ENCODE measurements around the gene TRMT1L. TPM values are rescaled to one million over a fixed set of nuclear protein-coding genes. Genes with fewer than 3 reads are reported as not detected.

The TRMT1L gene
- total and polyA plus RNA-seq, 4 donors = 14.1 to 21.8 (median 18.1) TPM

GRCh38 chr1:185132534-185132933 is 24.2 kb downstream of the TRMT1L start:
- Histone ChIP-seq H3K4me1 (ENCODE audit: control insufficient read depth, insufficient read depth, low read length) (no peaks in the 10 kb centered on the region), H3K27ac (ENCODE audit: low read depth, low read length) (no peak overlapping the region), H3K9me3 (ENCODE audit: control insufficient read depth, insufficient read depth, low read length) (peaks cover 4% of the 10 kb centered on the region), H3K4me3 (ENCODE audit: low read depth, low read length) (no peak overlapping the region), H3K36me3 (ENCODE audit: control insufficient read depth, insufficient read depth, low read length) (peaks cover 28% of the 10 kb centered on the region), H3K27me3 (ENCODE audit: control insufficient read depth, insufficient read depth, low read length) (no peaks in the 10 kb centered on the region)
- no peak for DNase-seq (ENCODE audit: low read depth in 4 of 6, low spot score in 6 of 6)
- no CpG with 5 or more reads among the region's 1 CpG for WGBS (ENCODE audit: insufficient coverage)

- Histone ChIP-seq H3K36me3 (ENCODE audit: control insufficient read depth, insufficient read depth, low read length) (peaks cover 33% of the 10 kb centered on the region), H3K27me3 (ENCODE audit: control insufficient read depth, insufficient read depth, low read length) (no peaks in the 10 kb centered on the region), H3K9me3 (ENCODE audit: control insufficient read depth, insufficient read depth, low read length) (peaks cover 4% of the 10 kb centered on the region), H3K27ac (ENCODE audit: low read depth, low read length) (no peak overlapping the region), H3K4me3 (ENCODE audit: low read depth, low read length) (no peak overlapping the region), H3K4me1 (ENCODE audit: control insufficient read depth, insufficient read depth, low read length) (no peaks in the 10 kb centered on the region)
- DNase-seq (ENCODE audit: low read depth in 4 of 6, low spot score in 6 of 6) = no peak
- no CpG with 5 or more reads among the region's 2 CpGs for WGBS (ENCODE audit: insufficient coverage)
Measured at GRCh38 chr1:185129708-185130107, 27.0 kb downstream of the TRMT1L start.

GRCh38 chr1:185112356-185112755 is 44.4 kb downstream of the TRMT1L start:
- Histone ChIP-seq H3K4me3 (ENCODE audit: low read depth, low read length) (no peak overlapping the region), H3K9me3 (ENCODE audit: control insufficient read depth, insufficient read depth, low read length) (peaks cover 9% of the 10 kb centered on the region), H3K4me1 (ENCODE audit: control insufficient read depth, insufficient read depth, low read length) (no peaks in the 10 kb centered on the region), H3K27me3 (ENCODE audit: control insufficient read depth, insufficient read depth, low read length) (no peaks in the 10 kb centered on the region), H3K27ac (ENCODE audit: low read depth, low read length) (no peak overlapping the region), H3K36me3 (ENCODE audit: control insufficient read depth, insufficient read depth, low read length) (peaks cover 2% of the 10 kb centered on the region)
- 80% methylated on average over 1 of the region's 2 CpGs for WGBS (ENCODE audit: insufficient coverage)
- no peak for DNase-seq (ENCODE audit: low read depth in 4 of 6, low spot score in 6 of 6)

- Histone ChIP-seq H3K4me3 (ENCODE audit: low read depth, low read length) (no peak overlapping the region), H3K27ac (ENCODE audit: low read depth, low read length) (no peak overlapping the region), H3K4me1 (ENCODE audit: control insufficient read depth, insufficient read depth, low read length) (no peaks in the 10 kb centered on the region), H3K36me3 (ENCODE audit: control insufficient read depth, insufficient read depth, low read length) (peaks cover 2% of the 10 kb centered on the region), H3K27me3 (ENCODE audit: control insufficient read depth, insufficient read depth, low read length) (no peaks in the 10 kb centered on the region), H3K9me3 (ENCODE audit: control insufficient read depth, insufficient read depth, low read length) (peaks cover 9% of the 10 kb centered on the region)
- no peak for DNase-seq (ENCODE audit: low read depth in 4 of 6, low spot score in 6 of 6)
Measured at GRCh38 chr1:185111873-185112272, 44.9 kb downstream of the TRMT1L start.

- no peak for DNase-seq (ENCODE audit: low read depth in 4 of 6, low spot score in 6 of 6)
- Histone ChIP-seq H3K36me3 (ENCODE audit: control insufficient read depth, insufficient read depth, low read length) (peaks cover 2% of the 10 kb centered on the region), H3K9me3 (ENCODE audit: control insufficient read depth, insufficient read depth, low read length) (peaks cover 9% of the 10 kb centered on the region)
Measured at GRCh38 chr1:185110145-185110544, 46.6 kb downstream of the TRMT1L start.

GRCh38 chr1:185108321-185108720 is 48.4 kb downstream of the TRMT1L start:
- no peaks in the 10 kb centered on the region for H3K36me3 ChIP-seq (ENCODE audit: control insufficient read depth, insufficient read depth, low read length)
- no peaks in the 10 kb centered on the region for H3K4me1 ChIP-seq (ENCODE audit: control insufficient read depth, insufficient read depth, low read length)
- H3K9me3 ChIP-seq (ENCODE audit: control insufficient read depth, insufficient read depth, low read length) = peaks cover 9% of the 10 kb centered on the region
- H3K27me3 ChIP-seq (ENCODE audit: control insufficient read depth, insufficient read depth, low read length) = no peaks in the 10 kb centered on the region
- DNase-seq (ENCODE audit: low read depth in 4 of 6, low spot score in 6 of 6) = no peak
- no peak overlapping the region for H3K27ac ChIP-seq (ENCODE audit: low read depth, low read length)
- H3K4me3 ChIP-seq (ENCODE audit: low read depth, low read length) = no peak overlapping the region

More at GRCh38 chr1:185110145-185110544, 46.6 kb downstream of the TRMT1L start:
- H3K27ac ChIP-seq (ENCODE audit: low read depth, low read length) = no peak overlapping the region
- H3K27me3 ChIP-seq (ENCODE audit: control insufficient read depth, insufficient read depth, low read length) = no peaks in the 10 kb centered on the region
- H3K4me3 ChIP-seq (ENCODE audit: low read depth, low read length) = no peak overlapping the region
- no peaks in the 10 kb centered on the region for H3K4me1 ChIP-seq (ENCODE audit: control insufficient read depth, insufficient read depth, low read length)

GRCh38 chr1:185105121-185105520 is 51.6 kb downstream of the TRMT1L start:
- no CpG with 5 or more reads among the region's 3 CpGs for WGBS (ENCODE audit: insufficient coverage)
- Histone ChIP-seq H3K4me3 (ENCODE audit: low read depth, low read length) (no peak overlapping the region), H3K27me3 (ENCODE audit: control insufficient read depth, insufficient read depth, low read length) (no peaks in the 10 kb centered on the region), H3K27ac (ENCODE audit: low read depth, low read length) (no peak overlapping the region), H3K36me3 (ENCODE audit: control insufficient read depth, insufficient read depth, low read length) (no peaks in the 10 kb centered on the region), H3K4me1 (ENCODE audit: control insufficient read depth, insufficient read depth, low read length) (no peaks in the 10 kb centered on the region), H3K9me3 (ENCODE audit: control insufficient read depth, insufficient read depth, low read length) (peaks cover 9% of the 10 kb centered on the region)
- DNase-seq (ENCODE audit: low read depth in 4 of 6, low spot score in 6 of 6) = no peak

GRCh38 chr1:185104083-185104482 is 52.7 kb downstream of the TRMT1L start:
- no peak overlapping the region for H3K4me3 ChIP-seq (ENCODE audit: low read depth, low read length)
- H3K9me3 ChIP-seq (ENCODE audit: control insufficient read depth, insufficient read depth, low read length) = peaks cover 6% of the 10 kb centered on the region
- DNase-seq (ENCODE audit: low read depth in 4 of 6, low spot score in 6 of 6) = no peak
- 86% methylated on average over 1 of the region's 3 CpGs for WGBS (ENCODE audit: insufficient coverage)
- no peak overlapping the region for H3K27ac ChIP-seq (ENCODE audit: low read depth, low read length)
- H3K27me3 ChIP-seq (ENCODE audit: control insufficient read depth, insufficient read depth, low read length) = no peaks in the 10 kb centered on the region
- no peaks in the 10 kb centered on the region for H3K4me1 ChIP-seq (ENCODE audit: control insufficient read depth, insufficient read depth, low read length)
- no peaks in the 10 kb centered on the region for H3K36me3 ChIP-seq (ENCODE audit: control insufficient read depth, insufficient read depth, low read length)

- H3K27me3 ChIP-seq (ENCODE audit: control insufficient read depth, insufficient read depth, low read length) = no peaks in the 10 kb centered on the region
- WGBS (ENCODE audit: insufficient coverage) = no CpG with 5 or more reads among the region's 2 CpGs
- H3K4me1 ChIP-seq (ENCODE audit: control insufficient read depth, insufficient read depth, low read length) = no peaks in the 10 kb centered on the region
- no peaks in the 10 kb centered on the region for H3K9me3 ChIP-seq (ENCODE audit: control insufficient read depth, insufficient read depth, low read length)
- no peak overlapping the region for H3K27ac ChIP-seq (ENCODE audit: low read depth, low read length)
- DNase-seq (ENCODE audit: low read depth in 4 of 6, low spot score in 6 of 6) = no peak
- peaks cover 6% of the 10 kb centered on the region for H3K36me3 ChIP-seq (ENCODE audit: control insufficient read depth, insufficient read depth, low read length)
- H3K4me3 ChIP-seq (ENCODE audit: low read depth, low read length) = no peak overlapping the region
Measured at GRCh38 chr1:185096531-185096930, 60.2 kb downstream of the TRMT1L start.

- Histone ChIP-seq H3K9me3 (ENCODE audit: control insufficient read depth, insufficient read depth, low read length) (no peaks in the 10 kb centered on the region), H3K36me3 (ENCODE audit: control insufficient read depth, insufficient read depth, low read length) (peaks cover 6% of the 10 kb centered on the region), H3K4me3 (ENCODE audit: low read depth, low read length) (no peak overlapping the region), H3K4me1 (ENCODE audit: control insufficient read depth, insufficient read depth, low read length) (no peaks in the 10 kb centered on the region), H3K27me3 (ENCODE audit: control insufficient read depth, insufficient read depth, low read length) (no peaks in the 10 kb centered on the region), H3K27ac (ENCODE audit: low read depth, low read length) (no peak overlapping the region)
- WGBS (ENCODE audit: insufficient coverage) = no CpG with 5 or more reads among the region's 2 CpGs
- DNase-seq (ENCODE audit: low read depth in 4 of 6, low spot score in 6 of 6) = no peak
Measured at GRCh38 chr1:185094761-185095160, 62.0 kb downstream of the TRMT1L start.
